ENCODE results near the gene RBKS.

DNA sequence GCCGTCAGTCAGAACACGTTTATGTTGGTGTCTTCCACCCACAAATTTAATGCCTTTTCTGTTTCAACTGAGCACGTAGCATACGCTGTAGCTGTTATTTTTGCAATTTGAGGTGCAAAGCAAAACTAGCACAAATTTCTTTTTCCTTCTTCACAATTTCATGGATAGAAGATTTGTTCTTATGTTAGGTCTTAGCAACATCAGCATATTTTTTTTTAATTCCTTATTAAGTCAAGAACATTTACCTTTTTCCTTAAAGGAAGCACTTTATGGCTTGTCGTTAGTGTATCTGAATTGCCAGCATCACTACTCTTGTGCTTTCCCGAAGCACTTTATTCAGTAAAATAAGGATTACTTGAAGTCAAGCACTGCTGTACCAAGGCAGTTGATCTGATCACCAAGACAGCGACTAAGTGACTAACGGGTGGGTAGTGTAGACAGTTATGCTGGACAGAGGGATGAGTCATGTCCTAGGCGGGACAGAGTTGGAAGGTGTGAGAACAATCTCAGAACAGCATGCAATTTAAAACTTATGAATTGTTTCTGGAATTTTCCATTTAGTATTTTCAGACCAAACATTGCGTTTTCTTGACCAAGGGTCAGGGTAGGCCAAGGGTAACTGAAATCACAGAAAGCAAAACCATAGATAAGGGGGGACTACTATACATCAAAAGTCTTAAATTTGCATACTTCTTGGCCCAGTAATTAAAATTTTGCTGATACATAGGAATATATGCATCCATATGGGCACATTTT lies 13.6 kb upstream of the RBKS start:
- TF ChIP-seq, protein P1, sequence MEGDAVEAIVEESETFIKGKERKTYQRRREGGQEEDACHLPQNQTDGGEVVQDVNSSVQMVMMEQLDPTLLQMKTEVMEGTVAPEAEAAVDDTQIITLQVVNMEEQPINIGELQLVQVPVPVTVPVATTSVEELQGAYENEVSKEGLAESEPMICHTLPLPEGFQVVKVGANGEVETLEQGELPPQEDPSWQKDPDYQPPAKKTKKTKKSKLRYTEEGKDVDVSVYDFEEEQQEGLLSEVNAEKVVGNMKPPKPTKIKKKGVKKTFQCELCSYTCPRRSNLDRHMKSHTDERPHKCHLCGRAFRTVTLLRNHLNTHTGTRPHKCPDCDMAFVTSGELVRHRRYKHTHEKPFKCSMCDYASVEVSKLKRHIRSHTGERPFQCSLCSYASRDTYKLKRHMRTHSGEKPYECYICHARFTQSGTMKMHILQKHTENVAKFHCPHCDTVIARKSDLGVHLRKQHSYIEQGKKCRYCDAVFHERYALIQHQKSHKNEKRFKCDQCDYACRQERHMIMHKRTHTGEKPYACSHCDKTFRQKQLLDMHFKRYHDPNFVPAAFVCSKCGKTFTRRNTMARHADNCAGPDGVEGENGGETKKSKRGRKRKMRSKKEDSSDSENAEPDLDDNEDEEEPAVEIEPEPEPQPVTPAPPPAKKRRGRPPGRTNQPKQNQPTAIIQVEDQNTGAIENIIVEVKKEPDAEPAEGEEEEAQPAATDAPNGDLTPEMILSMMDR (IDR thresholded peaks at IDR 0.05; ENCODE audit: insufficient read depth, low read depth, low read length) = no peak
- no peak for TF ChIP-seq EZH2 (IDR thresholded peaks at IDR 0.05; ENCODE audit: insufficient read depth, low read length)

Measured in astrocyte (in vitro differentiated cells and primary cell).